Caco-2 (cell line): ENCODE measurements around the gene ASAP2. TPM values are rescaled to one million over a fixed set of nuclear protein-coding genes. Genes with fewer than 3 reads are reported as not detected.

Source experiments
- BruUV-seq: library from RNA; stranded (reverse); fragments of 400-500 nt; replicated peaks from 2 replicates; lab custom pipeline; 2021; lab: Mats Ljungman, UMichigan
- CTCF ChIA-PET: fragments of 300-600 bp; sonication (Branson Sonifier 250); formaldehyde crosslinking; loops from one replicate; lab custom pipeline; 2022; ENCODE audit warnings: antibody characterized with exemption; lab: Charles Lee
- POLR2A ChIA-PET: fragments of 300-600 bp; sonication (Branson Sonifier 250); formaldehyde crosslinking; loops from one replicate; lab custom pipeline; 2022; ENCODE audit warnings: antibody characterized with exemption; lab: Charles Lee
- DNase-seq, 2 experiments: peaks; one replicate each; pipeline versions ENCODE4 v3.0.0 to v3.0.0-alpha.2; 2020 to 2022
- H3K27me3 ChIP-seq: replicated peaks from 2 replicates; pipeline ENCODE4 v1.6.0; 2011; ENCODE audit warnings: low read length; ENCODE audit not compliant: control insufficient read depth, insufficient read depth
- H3K36me3 ChIP-seq: 2 replicates; pipeline ENCODE4 v1.5.1; 2011; ENCODE audit warnings: low read length; ENCODE audit not compliant: control insufficient read depth, insufficient read depth
- H3K4me1 ChIP-seq: fragments of 250-450 bp; sonication (Bioruptor Pico); 2 replicates; pipeline ENCODE4 v1.5.1; 2020; ENCODE audit warnings: mild to moderate bottlenecking
- H3K4me3 ChIP-seq: 2 replicates; pipeline ENCODE4 v1.5.1; 2011; ENCODE audit warnings: low read depth, mild to moderate bottlenecking, control low read depth, low read length
- H3K9me3 ChIP-seq: fragments of 250-450 bp; sonication (Bioruptor Pico); 2 replicates; pipeline ENCODE4 v1.5.1; 2020; ENCODE audit warnings: mild to moderate bottlenecking, moderate library complexity
- H3K27ac Mint-ChIP-seq: one replicate; pipeline ENCODE4 v1.8.0; 2022; ENCODE audit warnings: mixed read lengths; ENCODE audit not compliant: unreplicated experiment
- H3K27me3 Mint-ChIP-seq: one replicate; pipeline ENCODE4 v1.8.0; 2022; ENCODE audit warnings: mixed read lengths; ENCODE audit not compliant: insufficient read depth, unreplicated experiment
- H3K36me3 Mint-ChIP-seq: one replicate; pipeline ENCODE4 v1.8.0; 2022; ENCODE audit warnings: mild to moderate bottlenecking, mixed read lengths; ENCODE audit not compliant: insufficient read depth, unreplicated experiment
- H3K4me1 Mint-ChIP-seq: one replicate; pipeline ENCODE4 v1.8.0; 2022; ENCODE audit warnings: low read depth, mixed read lengths; ENCODE audit not compliant: unreplicated experiment
- H3K4me3 Mint-ChIP-seq: one replicate; pipeline ENCODE4 v1.8.0; 2022; ENCODE audit warnings: mild to moderate bottlenecking, moderate library complexity, mixed read lengths; ENCODE audit not compliant: unreplicated experiment
- H3K9me3 Mint-ChIP-seq: one replicate; pipeline ENCODE4 v1.8.0; 2022; ENCODE audit warnings: mixed read lengths; ENCODE audit not compliant: unreplicated experiment
- CTCF ChIP-seq, 2 experiments: fragments of 200-600 bp in 1 of 2; IDR thresholded peaks; 1 replicate in 1 of 2; 2 replicates in 1 of 2; pipeline versions ENCODE4 v1.5.1 to v1.8.0; 2011 to 2022; ENCODE audit warnings: antibody characterized with exemption in 1 of 2, control low read depth in 1 of 2, inconsistent platforms in 1 of 2, low read depth in 1 of 2, low read length in 1 of 2, mild to moderate bottlenecking in 1 of 2, moderate library complexity in 1 of 2; ENCODE audit not compliant: insufficient read depth in 1 of 2, severe bottlenecking in 1 of 2, unreplicated experiment in 1 of 2
- intact Hi-C: fragments of 100-400 bp; cut with micrococcal nuclease; formaldehyde crosslinking; loops from one replicate; pipeline ENCODE4 v1.10.0; 2022; ENCODE audit not compliant: unreplicated experiment
- total RNA-seq: library from RNA; stranded (reverse); gene quantifications from 2 replicates; pipeline ENCODE4 v1.2.3, GENCODE V29; 2022

ASAP2 gene
- total RNA-seq, 1 experiment from 2014 or later, result 25.6 TPM

- peak in 1 of 2 experiments; percentile 10 for TF ChIP-seq CTCF (IDR thresholded peaks at IDR 0.05; ENCODE audit: insufficient read depth in 1 of 2, low read depth in 1 of 2, low read length in 1 of 2, severe bottlenecking in 1 of 2, unreplicated experiment in 1 of 2)
- intact Hi-C loops, result loop anchor here (1.0 to 2.0 kb wide), 2 partner anchors 50 to 113 kb away; partner anchors contain the start of gene ASAP2
- CTCF ChIA-PET, result interaction anchor here (0.5 to 1.0 kb wide), 2 partner anchors 113 to 115 kb away, joined by 3 to 4 read pairs; no protein-coding TSS in a partner anchor
- peaks cover 11% of the 10 kb centered on the region for H3K36me3 Mint-ChIP-seq
- no peak overlapping the region for H3K4me3 Mint-ChIP-seq
- BruUV-seq, result no TSS peak
- peak overlapping the region; percentile 2 for H3K27ac Mint-ChIP-seq
- H3K4me1 ChIP-seq, result peaks cover 20% of the 10 kb centered on the region
- POLR2A ChIA-PET, result no interaction called here
- H3K9me3 Mint-ChIP-seq, result no peaks in the 10 kb centered on the region
- H3K36me3 ChIP-seq, result no peaks in the 10 kb centered on the region; the same call in 1 of the 2 replicates
- H3K27me3 ChIP-seq, result no peaks in the 10 kb centered on the region
- peaks cover 21% of the 10 kb centered on the region for H3K4me1 Mint-ChIP-seq
- no peaks in the 10 kb centered on the region for H3K27me3 Mint-ChIP-seq
- H3K9me3 ChIP-seq, result no peaks in the 10 kb centered on the region
- DNase-seq, result peak in 1 of 2 experiments; percentile 37
- H3K4me3 ChIP-seq, result no peak overlapping the region
Observed at GRCh38 chr2:9256570-9257043, 50.0 kb downstream of the ASAP2 start.

- no peak overlapping the region for H3K4me3 Mint-ChIP-seq
- peaks cover 15% of the 10 kb centered on the region; the same call in 1 of the 2 replicates for H3K4me1 ChIP-seq
- no peak for TF ChIP-seq CTCF (IDR thresholded peaks at IDR 0.05; ENCODE audit: insufficient read depth in 1 of 2, low read depth in 1 of 2, low read length in 1 of 2, severe bottlenecking in 1 of 2, unreplicated experiment in 1 of 2)
- intact Hi-C loops, result no loop called here
- POLR2A ChIA-PET, result no interaction called here
- no peak for DNase-seq
- H3K4me1 Mint-ChIP-seq, result peaks cover 15% of the 10 kb centered on the region
- no peaks in the 10 kb centered on the region for H3K9me3 ChIP-seq
- H3K4me3 ChIP-seq, result no peak overlapping the region
- H3K27me3 ChIP-seq, result no peaks in the 10 kb centered on the region
- H3K36me3 ChIP-seq, result no peaks in the 10 kb centered on the region
- H3K27ac Mint-ChIP-seq, result no peak overlapping the region
- H3K9me3 Mint-ChIP-seq, result no peaks in the 10 kb centered on the region
- CTCF ChIA-PET, result interaction anchor here (0.6 kb wide), 1 partner anchor 45 kb away, joined by 4 read pairs; no protein-coding TSS in a partner anchor
- BruUV-seq, result no TSS peak
- H3K27me3 Mint-ChIP-seq, result no peaks in the 10 kb centered on the region
- peaks cover 10% of the 10 kb centered on the region for H3K36me3 Mint-ChIP-seq
Observed at GRCh38 chr2:9258501-9258900, 51.9 kb downstream of the ASAP2 start.

GRCh38 chr2:9258953-9259399 lies 52.4 kb downstream of the ASAP2 start:
- H3K36me3 ChIP-seq, result no peaks in the 10 kb centered on the region
- H3K27me3 Mint-ChIP-seq, result no peaks in the 10 kb centered on the region
- no peaks in the 10 kb centered on the region for H3K27me3 ChIP-seq
- ChIA-PET POLR2A (no interaction called here), CTCF (no interaction called here)
- BruUV-seq, result no TSS peak
- intact Hi-C loops, result no loop called here
- no peak overlapping the region for H3K4me3 ChIP-seq
- H3K9me3 ChIP-seq, result no peaks in the 10 kb centered on the region
- DNase-seq, result no peak
- no peak overlapping the region for H3K27ac Mint-ChIP-seq
- H3K36me3 Mint-ChIP-seq, result peaks cover 10% of the 10 kb centered on the region
- peaks cover 15% of the 10 kb centered on the region for H3K4me1 Mint-ChIP-seq
- peaks cover 15% of the 10 kb centered on the region; the same call in 1 of the 2 replicates for H3K4me1 ChIP-seq
- H3K9me3 Mint-ChIP-seq, result no peaks in the 10 kb centered on the region
- TF ChIP-seq CTCF (IDR thresholded peaks at IDR 0.05; ENCODE audit: insufficient read depth in 1 of 2, low read depth in 1 of 2, low read length in 1 of 2, severe bottlenecking in 1 of 2, unreplicated experiment in 1 of 2), result no peak
- no peak overlapping the region for H3K4me3 Mint-ChIP-seq
